ENCODE data around the gene SLC6A1. TPM values are rescaled to one million over a fixed set of nuclear protein-coding genes. Genes with fewer than 3 reads are reported as not detected.

SLC6A1 gene
- total RNA-seq, 1 experiment from 2014 or later = not detected

DNA sequence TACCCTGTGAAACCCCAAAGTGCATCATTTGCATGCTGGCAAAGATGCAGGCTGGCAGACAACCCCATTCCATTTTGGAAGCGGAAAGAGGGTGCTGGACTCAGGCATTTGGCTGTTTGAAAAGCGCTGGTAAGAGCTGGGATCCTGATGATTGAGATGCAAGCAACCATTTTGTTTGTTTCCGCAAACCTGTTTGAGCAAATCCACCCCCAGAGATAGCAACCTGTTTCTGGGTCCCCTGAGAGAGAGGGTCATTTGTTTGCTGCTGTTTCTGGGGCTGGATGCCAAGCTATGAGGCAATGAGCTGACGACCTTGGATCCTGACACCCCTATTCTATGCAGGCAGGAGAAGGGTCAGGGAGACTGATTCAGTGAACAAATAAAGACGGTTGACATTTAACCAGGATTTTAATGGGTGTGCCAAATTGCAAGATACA is 9.8 kb downstream of the SLC6A1 start:
- no TSS peak for BruUV-seq (replicated peaks)
- Histone ChIP-seq H3K4me1 (ENCODE audit: control insufficient read depth in 1 of 2, insufficient read depth in 2 of 2, low read length in 2 of 2) (0 out of 4 replicates have a peak, but pooled peaks cover 0 to 4% of the 10 kb centered on the region in 2 experiments), H3K9ac (ENCODE audit: low read length) (no peak overlapping the region), H3K4me3 (replicated peaks in 1 of 2; ENCODE audit: low read depth in 1 of 2, low read length in 2 of 2) (no peak overlapping the region), H3K79me2 (ENCODE audit: insufficient read depth, low read length) (no peaks in the 10 kb centered on the region), H3K27ac (ENCODE audit: low read depth, low read length) (no peak overlapping the region), H2AFZ (ENCODE audit: low read depth, low read length, poor library complexity, severe bottlenecking) (no peak overlapping the region), H3K27me3 (ENCODE audit: insufficient read depth, low read length) (peaks cover 29% of the 10 kb centered on the region; the same call in 1 of the 2 replicates), H3K9me3 (ENCODE audit: control insufficient read depth in 1 of 2, insufficient read depth in 1 of 2, low read depth in 1 of 2, low read length in 2 of 2) (no peaks in the 10 kb centered on the region), H3K36me3 (ENCODE audit: control insufficient read depth in 1 of 2, insufficient read depth in 2 of 2, low read length in 2 of 2) (no peaks in the 10 kb centered on the region), H3K9me2 (ENCODE audit: insufficient read depth) (no peaks in the 10 kb centered on the region), H4K20me1 (ENCODE audit: insufficient read depth) (no peaks in the 10 kb centered on the region), H3K4me2 (ENCODE audit: low read length) (no peak overlapping the region)
- no peak for DNase-seq (ENCODE audit: low read depth, low spot score)
- intact Hi-C loops (cut with micrococcal nuclease) = no loop called here
- TF ChIP-seq YY1 (IDR thresholded peaks at IDR 0.05; ENCODE audit: extremely low read depth, insufficient replicate concordance, low read depth, low read length) (no peak), JUND (IDR thresholded peaks at IDR 0.05) (no peak), POLR2A (IDR thresholded peaks at IDR 0.05; ENCODE audit: borderline replicate concordance, extremely low read depth, insufficient read depth, insufficient read length) (no peak), POLR2AphosphoS5 (IDR thresholded peaks at IDR 0.05; ENCODE audit: low read depth, low read length) (no peak)
- TF ChIP-seq, protein P1, sequence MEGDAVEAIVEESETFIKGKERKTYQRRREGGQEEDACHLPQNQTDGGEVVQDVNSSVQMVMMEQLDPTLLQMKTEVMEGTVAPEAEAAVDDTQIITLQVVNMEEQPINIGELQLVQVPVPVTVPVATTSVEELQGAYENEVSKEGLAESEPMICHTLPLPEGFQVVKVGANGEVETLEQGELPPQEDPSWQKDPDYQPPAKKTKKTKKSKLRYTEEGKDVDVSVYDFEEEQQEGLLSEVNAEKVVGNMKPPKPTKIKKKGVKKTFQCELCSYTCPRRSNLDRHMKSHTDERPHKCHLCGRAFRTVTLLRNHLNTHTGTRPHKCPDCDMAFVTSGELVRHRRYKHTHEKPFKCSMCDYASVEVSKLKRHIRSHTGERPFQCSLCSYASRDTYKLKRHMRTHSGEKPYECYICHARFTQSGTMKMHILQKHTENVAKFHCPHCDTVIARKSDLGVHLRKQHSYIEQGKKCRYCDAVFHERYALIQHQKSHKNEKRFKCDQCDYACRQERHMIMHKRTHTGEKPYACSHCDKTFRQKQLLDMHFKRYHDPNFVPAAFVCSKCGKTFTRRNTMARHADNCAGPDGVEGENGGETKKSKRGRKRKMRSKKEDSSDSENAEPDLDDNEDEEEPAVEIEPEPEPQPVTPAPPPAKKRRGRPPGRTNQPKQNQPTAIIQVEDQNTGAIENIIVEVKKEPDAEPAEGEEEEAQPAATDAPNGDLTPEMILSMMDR (IDR thresholded peaks at IDR 0.05 in 2 of 3, conservative IDR thresholded peaks at IDR 0.05 in 1 of 3; ENCODE audit: borderline replicate concordance in 1 of 3, insufficient read depth in 1 of 3, low read depth in 2 of 3, low read length in 2 of 3) = no peak
- TF ChIP-seq, protein P2, sequence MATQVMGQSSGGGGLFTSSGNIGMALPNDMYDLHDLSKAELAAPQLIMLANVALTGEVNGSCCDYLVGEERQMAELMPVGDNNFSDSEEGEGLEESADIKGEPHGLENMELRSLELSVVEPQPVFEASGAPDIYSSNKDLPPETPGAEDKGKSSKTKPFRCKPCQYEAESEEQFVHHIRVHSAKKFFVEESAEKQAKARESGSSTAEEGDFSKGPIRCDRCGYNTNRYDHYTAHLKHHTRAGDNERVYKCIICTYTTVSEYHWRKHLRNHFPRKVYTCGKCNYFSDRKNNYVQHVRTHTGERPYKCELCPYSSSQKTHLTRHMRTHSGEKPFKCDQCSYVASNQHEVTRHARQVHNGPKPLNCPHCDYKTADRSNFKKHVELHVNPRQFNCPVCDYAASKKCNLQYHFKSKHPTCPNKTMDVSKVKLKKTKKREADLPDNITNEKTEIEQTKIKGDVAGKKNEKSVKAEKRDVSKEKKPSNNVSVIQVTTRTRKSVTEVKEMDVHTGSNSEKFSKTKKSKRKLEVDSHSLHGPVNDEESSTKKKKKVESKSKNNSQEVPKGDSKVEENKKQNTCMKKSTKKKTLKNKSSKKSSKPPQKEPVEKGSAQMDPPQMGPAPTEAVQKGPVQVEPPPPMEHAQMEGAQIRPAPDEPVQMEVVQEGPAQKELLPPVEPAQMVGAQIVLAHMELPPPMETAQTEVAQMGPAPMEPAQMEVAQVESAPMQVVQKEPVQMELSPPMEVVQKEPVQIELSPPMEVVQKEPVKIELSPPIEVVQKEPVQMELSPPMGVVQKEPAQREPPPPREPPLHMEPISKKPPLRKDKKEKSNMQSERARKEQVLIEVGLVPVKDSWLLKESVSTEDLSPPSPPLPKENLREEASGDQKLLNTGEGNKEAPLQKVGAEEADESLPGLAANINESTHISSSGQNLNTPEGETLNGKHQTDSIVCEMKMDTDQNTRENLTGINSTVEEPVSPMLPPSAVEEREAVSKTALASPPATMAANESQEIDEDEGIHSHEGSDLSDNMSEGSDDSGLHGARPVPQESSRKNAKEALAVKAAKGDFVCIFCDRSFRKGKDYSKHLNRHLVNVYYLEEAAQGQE (IDR thresholded peaks at IDR 0.05; ENCODE audit: low read depth) = no peak
- no peak for ATAC-seq
- ChIA-PET CTCF (no interaction called here), POLR2A (no interaction called here), RAD21 (ENCODE audit: low non-redundant PET in 1 of 2, low total read pairs in 2 of 2, uncharacterized antibody in 2 of 2, unreplicated experiment in 2 of 2) (no interaction called here)

All from HCT116 (cell line).